SJSA1 (cell line): Measurements from ENCODE around the gene PHF14. TPM values are rescaled to one million over a fixed set of nuclear protein-coding genes. Genes with fewer than 3 reads are reported as not detected.

Experiments
- DNase-seq, 2 experiments: peaks; one replicate each; pipeline ENCODE4 v3.0.0-alpha.2; 2015 to 2020; ENCODE audit warnings: low spot score in 2 of 2, low read depth in 1 of 2
- H3K27ac ChIP-seq: fragments of 250-450 bp; sonication (Bioruptor Pico); 2 replicates; pipeline ENCODE4 v1.5.1; 2020; ENCODE audit warnings: mild to moderate bottlenecking, moderate library complexity
- H3K27me3 ChIP-seq: fragments of 250-450 bp; sonication (Bioruptor Pico); replicated peaks from 2 replicates; pipeline ENCODE4 v1.5.1; 2020; ENCODE audit warnings: mild to moderate bottlenecking, moderate library complexity
- H3K36me3 ChIP-seq: fragments of 250-450 bp; sonication (Bioruptor Pico); 2 replicates; pipeline ENCODE4 v1.5.1; 2020; ENCODE audit warnings: mild to moderate bottlenecking
- H3K4me1 ChIP-seq: fragments of 250-450 bp; sonication (Bioruptor Pico); replicated peaks from 2 replicates; pipeline ENCODE4 v1.6.1; 2021; ENCODE audit warnings: mild to moderate bottlenecking
- H3K4me3 ChIP-seq: fragments of 250-450 bp; sonication (Bioruptor Pico); 2 replicates; pipeline ENCODE4 v1.5.1; 2020; ENCODE audit warnings: mild to moderate bottlenecking
- H3K9me3 ChIP-seq: fragments of 250-450 bp; sonication (Bioruptor Pico); replicated peaks from 2 replicates; pipeline ENCODE4 v1.5.1; 2020; ENCODE audit warnings: mild to moderate bottlenecking
- total RNA-seq: library from RNA; depleted of rRNA; stranded (reverse); fragments of >200 nt; shearing (Covaris generic); gene quantifications from 2 replicates; pipeline ENCODE4 v1.2.3, GENCODE V29; 2014

The PHF14 gene
- total RNA-seq, 1 experiment from 2014 or later = 26.9 TPM

- Histone ChIP-seq H3K9me3 (no peaks in the 10 kb centered on the region), H3K27ac (no peak overlapping the region), H3K4me3 (no peak overlapping the region), H3K4me1 (no peaks in the 10 kb centered on the region), H3K27me3 (no peaks in the 10 kb centered on the region), H3K36me3 (no peaks in the 10 kb centered on the region)
- no peak for DNase-seq
Measured at GRCh38 chr7:11006291-11006690, 32.6 kb downstream of the PHF14 start.

- H3K27ac ChIP-seq = no peak overlapping the region
- no peaks in the 10 kb centered on the region; the same call in 1 of the 2 replicates for H3K36me3 ChIP-seq
- DNase-seq = no peak
- H3K4me1 ChIP-seq = no peaks in the 10 kb centered on the region
- H3K27me3 ChIP-seq = no peaks in the 10 kb centered on the region
- H3K9me3 ChIP-seq = no peaks in the 10 kb centered on the region
- no peak overlapping the region for H3K4me3 ChIP-seq
Measured at GRCh38 chr7:11009631-11010030, 36.0 kb downstream of the PHF14 start.

GRCh38 chr7:11021468-11021867 lies 47.8 kb downstream of the PHF14 start:
- Histone ChIP-seq H3K27ac (no peak overlapping the region), H3K4me1 (no peaks in the 10 kb centered on the region), H3K4me3 (no peak overlapping the region), H3K36me3 (peaks cover 11% of the 10 kb centered on the region; the same call in 1 of the 2 replicates), H3K9me3 (no peaks in the 10 kb centered on the region), H3K27me3 (no peaks in the 10 kb centered on the region)
- DNase-seq = no peak

- Histone ChIP-seq H3K27ac (no peak overlapping the region), H3K36me3 (peaks cover 11% of the 10 kb centered on the region; the same call in 1 of the 2 replicates), H3K9me3 (no peaks in the 10 kb centered on the region), H3K4me3 (no peak overlapping the region), H3K27me3 (no peaks in the 10 kb centered on the region), H3K4me1 (no peaks in the 10 kb centered on the region)
- DNase-seq = no peak
Measured at GRCh38 chr7:11026452-11027359, 53.0 kb downstream of the PHF14 start.

- Histone ChIP-seq H3K9me3 (no peaks in the 10 kb centered on the region), H3K4me1 (no peaks in the 10 kb centered on the region), H3K27me3 (no peaks in the 10 kb centered on the region), H3K4me3 (no peak overlapping the region), H3K36me3 (peaks cover 4% of the 10 kb centered on the region; the same call in 1 of the 2 replicates), H3K27ac (no peak overlapping the region)
- DNase-seq = no peak
Measured at GRCh38 chr7:11035661-11036060, 62.0 kb downstream of the PHF14 start.

GRCh38 chr7:11039974-11040373 lies 66.3 kb downstream of the PHF14 start:
- no peaks in the 10 kb centered on the region for H3K27me3 ChIP-seq
- no peaks in the 10 kb centered on the region for H3K9me3 ChIP-seq
- DNase-seq = no peak
- peaks cover 6% of the 10 kb centered on the region; the same call in 1 of the 2 replicates for H3K36me3 ChIP-seq
- no peak overlapping the region for H3K27ac ChIP-seq
- no peaks in the 10 kb centered on the region for H3K4me1 ChIP-seq
- no peak overlapping the region for H3K4me3 ChIP-seq

- H3K4me1 ChIP-seq = no peaks in the 10 kb centered on the region
- H3K27me3 ChIP-seq = no peaks in the 10 kb centered on the region
- H3K9me3 ChIP-seq = no peaks in the 10 kb centered on the region
- H3K27ac ChIP-seq = no peak overlapping the region
- no peak overlapping the region for H3K4me3 ChIP-seq
- no peak for DNase-seq
- H3K36me3 ChIP-seq = peaks cover 5% of the 10 kb centered on the region; the same call in 1 of the 2 replicates
Measured at GRCh38 chr7:11054033-11054432, 80.4 kb downstream of the PHF14 start.

- Histone ChIP-seq H3K27ac (no peak overlapping the region), H3K4me1 (no peaks in the 10 kb centered on the region), H3K4me3 (no peak overlapping the region), H3K36me3 (0 out of 2 replicates have a peak, but pooled peaks cover 5% of the 10 kb centered on the region), H3K9me3 (no peaks in the 10 kb centered on the region), H3K27me3 (no peaks in the 10 kb centered on the region)
- no peak for DNase-seq
Measured at GRCh38 chr7:11060893-11061292, 87.2 kb downstream of the PHF14 start.

GRCh38 chr7:11062110-11062509 lies 88.4 kb downstream of the PHF14 start:
- no peaks in the 10 kb centered on the region for H3K4me1 ChIP-seq
- H3K27me3 ChIP-seq = no peaks in the 10 kb centered on the region
- H3K9me3 ChIP-seq = no peaks in the 10 kb centered on the region
- DNase-seq = no peak
- H3K4me3 ChIP-seq = no peak overlapping the region
- H3K36me3 ChIP-seq = 0 out of 2 replicates have a peak, but pooled peaks cover 5% of the 10 kb centered on the region
- no peak overlapping the region for H3K27ac ChIP-seq

- no peaks in the 10 kb centered on the region for H3K27me3 ChIP-seq
- no peak overlapping the region for H3K27ac ChIP-seq
- H3K4me3 ChIP-seq = no peak overlapping the region
- H3K36me3 ChIP-seq = no peaks in the 10 kb centered on the region
- DNase-seq = no peak
- no peaks in the 10 kb centered on the region for H3K9me3 ChIP-seq
- H3K4me1 ChIP-seq = no peaks in the 10 kb centered on the region
Measured at GRCh38 chr7:11069591-11069990, 95.9 kb downstream of the PHF14 start.

- no peak overlapping the region for H3K4me3 ChIP-seq
- no peak for DNase-seq
- H3K27me3 ChIP-seq = no peaks in the 10 kb centered on the region
- H3K9me3 ChIP-seq = no peaks in the 10 kb centered on the region
- H3K4me1 ChIP-seq = no peaks in the 10 kb centered on the region
- H3K27ac ChIP-seq = no peak overlapping the region
- no peaks in the 10 kb centered on the region for H3K36me3 ChIP-seq
Measured at GRCh38 chr7:11077816-11078215, 104.1 kb downstream of the PHF14 start.

- Histone ChIP-seq H3K27me3 (no peaks in the 10 kb centered on the region), H3K4me3 (no peak overlapping the region), H3K4me1 (no peaks in the 10 kb centered on the region), H3K9me3 (no peaks in the 10 kb centered on the region), H3K36me3 (no peaks in the 10 kb centered on the region), H3K27ac (no peak overlapping the region)
- no peak for DNase-seq
Measured at GRCh38 chr7:11078247-11078834, 104.7 kb downstream of the PHF14 start.

- H3K4me3 ChIP-seq = no peak overlapping the region
- no peaks in the 10 kb centered on the region for H3K9me3 ChIP-seq
- no peaks in the 10 kb centered on the region for H3K27me3 ChIP-seq
- H3K27ac ChIP-seq = no peak overlapping the region
- DNase-seq = no peak
- H3K4me1 ChIP-seq = no peaks in the 10 kb centered on the region
- no peaks in the 10 kb centered on the region for H3K36me3 ChIP-seq
Measured at GRCh38 chr7:11079907-11080306, 106.2 kb downstream of the PHF14 start.

- no peak for DNase-seq
- H3K27ac ChIP-seq = no peak overlapping the region
- H3K36me3 ChIP-seq = no peaks in the 10 kb centered on the region
- H3K9me3 ChIP-seq = no peaks in the 10 kb centered on the region
- no peaks in the 10 kb centered on the region for H3K4me1 ChIP-seq
- H3K27me3 ChIP-seq = no peaks in the 10 kb centered on the region
- no peak overlapping the region for H3K4me3 ChIP-seq
Measured at GRCh38 chr7:11082121-11082520, 108.4 kb downstream of the PHF14 start.
